ENCODE measurements around the gene NHEJ1. TPM values are rescaled to one million over a fixed set of nuclear protein-coding genes. Genes with fewer than 3 reads are reported as not detected.

Gene NHEJ1
- total and polyA plus RNA-seq, 4 donors: 9.8 to 12.7 (median 11.1) TPM

DNA sequence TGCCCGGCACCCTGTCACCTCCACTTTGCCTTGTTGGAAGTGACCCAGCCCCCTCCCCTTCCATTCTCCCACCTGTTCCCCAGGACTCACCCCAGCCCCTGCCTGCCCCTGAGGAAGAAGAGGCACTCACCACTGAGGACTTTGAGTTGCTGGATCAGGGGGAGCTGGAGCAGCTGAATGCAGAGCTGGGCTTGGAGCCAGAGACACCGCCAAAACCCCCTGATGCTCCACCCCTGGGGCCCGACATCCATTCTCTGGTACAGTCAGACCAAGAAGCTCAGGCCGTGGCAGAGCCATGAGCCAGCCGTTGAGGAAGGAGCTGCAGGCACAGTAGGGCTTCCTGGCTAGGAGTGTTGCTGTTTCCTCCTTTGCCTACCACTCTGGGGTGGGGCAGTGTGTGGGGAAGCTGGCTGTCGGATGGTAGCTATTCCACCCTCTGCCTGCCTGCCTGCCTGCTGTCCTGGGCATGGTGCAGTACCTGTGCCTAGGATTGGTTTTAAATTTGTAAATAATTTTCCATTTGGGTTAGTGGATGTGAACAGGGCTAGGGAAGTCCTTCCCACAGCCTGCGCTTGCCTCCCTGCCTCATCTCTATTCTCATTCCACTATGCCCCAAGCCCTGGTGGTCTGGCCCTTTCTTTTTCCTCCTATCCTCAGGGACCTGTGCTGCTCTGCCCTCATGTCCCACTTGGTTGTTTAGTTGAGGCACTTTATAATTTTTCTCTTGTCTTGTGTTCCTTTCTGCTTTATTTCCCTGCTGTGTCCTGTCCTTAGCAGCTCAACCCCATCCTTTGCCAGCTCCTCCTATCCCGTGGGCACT, 21.9 kb upstream of the NHEJ1 start:
- Histone ChIP-seq H3K36me3 (ENCODE audit: control insufficient read depth, insufficient read depth, low read length) (peaks cover 50% of the 10 kb centered on the region), H3K4me3 (ENCODE audit: low read depth, low read length) (no peak overlapping the region), H3K27ac (ENCODE audit: low read depth, low read length) (no peak overlapping the region), H3K4me1 (ENCODE audit: control insufficient read depth, insufficient read depth, low read length) (peaks cover 24% of the 10 kb centered on the region), H3K27me3 (ENCODE audit: control insufficient read depth, insufficient read depth, low read length) (no peaks in the 10 kb centered on the region), H3K9me3 (ENCODE audit: control insufficient read depth, insufficient read depth, low read length) (no peaks in the 10 kb centered on the region)
- no peak for DNase-seq (ENCODE audit: low read depth in 4 of 6, low spot score in 6 of 6)
- 53% methylated on average over 4 of the region's 8 CpGs for WGBS (ENCODE audit: insufficient coverage)

DNA sequence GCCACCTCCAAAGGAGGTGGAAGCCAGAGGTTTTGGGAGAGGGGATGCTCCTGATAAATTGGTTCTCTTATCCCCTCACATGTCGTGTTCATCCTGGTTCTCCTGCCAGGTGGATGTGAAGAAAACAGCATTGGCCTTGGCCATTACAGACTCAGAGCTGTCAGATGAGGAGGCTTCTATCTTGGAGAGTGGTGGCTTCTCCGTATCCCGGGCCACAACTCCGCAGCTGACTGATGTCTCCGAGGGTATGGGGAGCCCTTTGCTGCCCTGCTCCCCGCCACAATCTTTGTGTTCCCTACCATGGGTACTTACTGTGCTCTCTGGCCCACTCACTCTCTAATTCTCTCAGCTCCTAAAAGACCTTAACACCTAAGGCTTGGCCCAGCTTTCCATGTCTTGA, 20.9 kb upstream of the NHEJ1 start:
- 92% methylated on average over 4 of the region's 6 CpGs for WGBS (ENCODE audit: insufficient coverage)
- no peak for DNase-seq (ENCODE audit: low read depth in 4 of 6, low spot score in 6 of 6)
- H3K4me3 ChIP-seq (ENCODE audit: low read depth, low read length): no peak overlapping the region
- H3K9me3 ChIP-seq (ENCODE audit: control insufficient read depth, insufficient read depth, low read length): no peaks in the 10 kb centered on the region
- H3K27me3 ChIP-seq (ENCODE audit: control insufficient read depth, insufficient read depth, low read length): no peaks in the 10 kb centered on the region
- H3K4me1 ChIP-seq (ENCODE audit: control insufficient read depth, insufficient read depth, low read length): peaks cover 27% of the 10 kb centered on the region
- H3K27ac ChIP-seq (ENCODE audit: low read depth, low read length): no peak overlapping the region
- peaks cover 50% of the 10 kb centered on the region for H3K36me3 ChIP-seq (ENCODE audit: control insufficient read depth, insufficient read depth, low read length)

DNA sequence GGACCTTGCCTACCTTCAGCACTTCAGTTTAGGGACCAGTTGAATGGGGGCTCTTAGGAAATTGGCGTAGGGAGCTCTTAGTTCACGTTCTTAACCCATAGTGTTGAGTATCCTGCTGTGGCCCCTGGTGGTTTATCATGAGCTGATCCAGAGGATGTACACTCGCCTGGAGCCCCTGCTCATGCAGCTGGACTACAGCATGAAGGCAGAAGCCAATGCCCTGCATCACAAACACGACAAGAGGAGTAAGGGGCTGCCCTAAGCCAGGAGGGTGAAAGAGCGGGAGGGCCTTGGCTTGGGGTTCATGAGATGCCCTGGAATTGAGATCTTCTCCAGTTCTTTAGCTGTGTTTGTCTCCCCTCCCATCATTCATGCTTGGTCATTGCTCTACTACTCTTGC, 20.3 kb upstream of the NHEJ1 start:
- Histone ChIP-seq H3K4me3 (ENCODE audit: low read depth, low read length) (no peak overlapping the region), H3K9me3 (ENCODE audit: control insufficient read depth, insufficient read depth, low read length) (no peaks in the 10 kb centered on the region), H3K27me3 (ENCODE audit: control insufficient read depth, insufficient read depth, low read length) (no peaks in the 10 kb centered on the region), H3K4me1 (ENCODE audit: control insufficient read depth, insufficient read depth, low read length) (peaks cover 32% of the 10 kb centered on the region), H3K27ac (ENCODE audit: low read depth, low read length) (no peak overlapping the region), H3K36me3 (ENCODE audit: control insufficient read depth, insufficient read depth, low read length) (peaks cover 50% of the 10 kb centered on the region)
- WGBS (ENCODE audit: insufficient coverage): 85% methylated on average over 4 of the region's 5 CpGs
- no peak for DNase-seq (ENCODE audit: low read depth in 4 of 6, low spot score in 6 of 6)

DNA sequence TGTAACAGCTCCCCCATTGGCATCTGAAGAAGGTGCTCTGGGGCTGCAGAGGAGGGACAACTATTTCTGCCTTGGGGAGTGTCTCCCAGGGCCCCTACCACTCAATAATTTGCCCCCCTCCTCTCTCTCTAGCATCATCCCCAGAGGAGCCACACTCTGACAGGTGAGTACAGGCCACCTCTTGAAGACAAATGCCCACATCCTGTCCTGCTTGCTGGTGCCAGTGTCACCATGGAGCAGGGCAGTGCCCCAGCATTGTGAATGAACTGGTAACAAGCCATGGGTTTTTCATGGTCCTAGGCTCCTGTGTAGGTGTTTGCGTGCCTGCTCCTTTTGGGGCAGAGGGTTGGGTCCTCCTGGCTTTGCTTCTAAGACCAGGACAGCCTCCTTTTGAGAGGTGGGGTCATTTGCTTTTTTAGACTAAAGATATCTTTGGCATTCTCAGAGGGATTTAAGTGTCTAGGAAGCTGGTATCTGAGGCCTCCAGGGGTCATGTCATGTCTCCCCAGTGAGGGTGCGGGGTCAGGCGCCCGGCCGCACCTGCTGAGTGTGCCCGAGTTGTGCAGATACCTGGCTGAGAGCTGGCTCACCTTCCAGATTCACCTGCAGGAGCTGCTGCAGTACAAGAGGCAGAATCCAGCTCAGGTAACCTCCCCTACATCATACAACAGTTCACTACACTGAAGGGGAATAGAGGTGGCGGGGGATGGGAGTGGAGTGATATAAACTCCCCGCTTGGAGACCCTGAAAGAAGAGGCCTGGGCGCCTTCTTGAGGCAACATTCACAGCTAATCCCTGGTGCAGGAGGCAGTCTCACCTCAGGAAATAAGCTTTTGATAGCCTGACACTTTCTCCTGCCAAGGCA, 19.2 kb upstream of the NHEJ1 start:
- Histone ChIP-seq H3K9me3 (ENCODE audit: control insufficient read depth, insufficient read depth, low read length) (no peaks in the 10 kb centered on the region), H3K4me3 (ENCODE audit: low read depth, low read length) (no peak overlapping the region), H3K27ac (ENCODE audit: low read depth, low read length) (no peak overlapping the region), H3K27me3 (ENCODE audit: control insufficient read depth, insufficient read depth, low read length) (no peaks in the 10 kb centered on the region), H3K4me1 (ENCODE audit: control insufficient read depth, insufficient read depth, low read length) (peaks cover 38% of the 10 kb centered on the region), H3K36me3 (ENCODE audit: control insufficient read depth, insufficient read depth, low read length) (peaks cover 48% of the 10 kb centered on the region)
- 100% methylated on average over 3 of the region's 9 CpGs for WGBS (ENCODE audit: insufficient coverage)
- no peak for DNase-seq (ENCODE audit: low read depth in 4 of 6, low spot score in 6 of 6)

DNA sequence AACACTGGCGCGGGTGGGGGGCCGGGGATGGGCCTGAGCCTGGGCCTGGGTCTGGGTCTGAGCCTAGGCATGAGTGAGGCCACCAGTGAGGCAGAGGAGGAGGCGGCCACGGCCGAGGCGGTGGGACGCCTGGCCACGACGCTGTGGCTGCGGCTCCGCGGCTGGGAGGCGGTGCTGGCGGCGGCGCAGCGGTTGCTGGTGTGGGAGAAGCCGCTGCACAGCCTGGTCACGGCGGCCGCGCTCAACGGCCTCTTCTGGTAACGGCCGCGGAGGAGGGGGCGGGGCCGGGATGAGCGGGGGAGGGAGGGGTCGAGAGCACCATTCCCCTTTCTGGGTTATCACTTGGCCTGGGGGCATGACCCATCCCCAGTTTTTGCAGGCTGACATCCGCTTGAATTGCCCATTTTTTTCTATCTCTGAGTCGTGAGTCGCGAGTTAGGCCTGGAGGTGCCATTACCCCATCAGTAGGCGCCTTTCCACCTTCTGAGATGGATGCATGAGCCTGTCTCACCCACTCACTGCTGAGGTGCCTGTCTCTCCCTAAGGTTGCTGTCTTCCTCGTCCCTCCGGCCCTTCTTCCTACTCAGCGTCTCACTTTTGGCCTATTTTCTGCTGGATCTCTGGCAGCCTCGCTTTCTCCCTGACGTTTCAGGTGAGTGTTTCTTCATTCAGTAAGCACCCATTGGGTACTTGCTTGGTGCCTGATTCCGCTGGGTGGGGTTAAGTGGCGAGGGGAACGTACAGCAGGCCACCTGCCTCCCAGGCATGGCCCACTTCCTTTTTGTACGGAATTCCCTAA, 18.0 kb upstream of the NHEJ1 start:
- Histone ChIP-seq H3K27ac (ENCODE audit: low read depth, low read length) (peak overlapping the region; percentile 33), H3K9me3 (ENCODE audit: control insufficient read depth, insufficient read depth, low read length) (no peaks in the 10 kb centered on the region), H3K27me3 (ENCODE audit: control insufficient read depth, insufficient read depth, low read length) (no peaks in the 10 kb centered on the region), H3K4me3 (ENCODE audit: low read depth, low read length) (peak overlapping the region; percentile 65), H3K36me3 (ENCODE audit: control insufficient read depth, insufficient read depth, low read length) (peaks cover 51% of the 10 kb centered on the region), H3K4me1 (ENCODE audit: control insufficient read depth, insufficient read depth, low read length) (peaks cover 38% of the 10 kb centered on the region)
- 1% methylated on average over 39 of the region's 45 CpGs for WGBS (ENCODE audit: insufficient coverage)
- DNase-seq (ENCODE audit: low read depth in 4 of 6, low spot score in 6 of 6): no peak

DNA sequence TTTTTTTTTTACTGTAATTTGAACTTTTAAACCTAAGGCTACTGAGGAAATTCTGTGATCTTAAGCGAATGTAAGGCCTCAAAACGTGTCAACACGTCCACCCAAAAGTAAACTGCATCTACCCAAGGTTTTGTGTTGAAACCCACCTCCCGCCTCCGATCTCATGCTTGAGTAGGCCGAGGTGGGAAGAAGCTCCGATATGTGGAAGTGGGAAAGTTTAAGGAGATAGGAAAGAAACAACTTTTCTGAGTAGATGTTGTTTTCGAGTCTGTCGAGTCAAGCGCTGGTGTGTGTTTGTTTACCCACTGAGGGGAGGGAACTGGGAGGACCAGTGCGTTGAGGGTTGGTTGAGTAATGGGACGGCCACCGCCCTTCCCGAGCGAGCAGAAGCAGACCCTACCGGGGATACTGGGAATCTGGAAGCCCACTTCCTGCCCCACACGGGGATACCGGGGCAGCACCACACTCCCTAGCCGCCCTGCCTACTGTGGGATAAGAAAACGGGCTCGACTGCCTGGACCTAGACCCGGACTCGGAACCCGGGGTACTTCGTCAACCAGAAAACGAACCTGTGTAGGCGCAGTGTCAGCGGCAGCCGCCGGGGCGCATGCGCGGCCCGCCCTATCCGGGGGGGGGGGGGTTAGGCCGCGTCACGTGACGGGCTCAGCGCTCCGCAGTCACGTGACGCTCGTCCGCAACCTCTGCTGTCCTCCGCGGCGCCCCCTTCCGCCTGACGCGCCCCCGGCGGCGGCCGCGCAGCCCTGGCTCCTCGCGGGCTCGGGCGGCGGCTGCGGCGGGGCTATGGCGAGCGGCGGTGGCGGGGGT, 17.1 kb upstream of the NHEJ1 start, which contains the start of gene RETREG2:
Gene RETREG2 (plus strand): TSS at position 724 of the 825 bp plus-strand sequence. CDS start 78 bp downstream, at position 802.
- Histone ChIP-seq H3K36me3 (ENCODE audit: control insufficient read depth, insufficient read depth, low read length) (peaks cover 51% of the 10 kb centered on the region), H3K27me3 (ENCODE audit: control insufficient read depth, insufficient read depth, low read length) (no peaks in the 10 kb centered on the region), H3K27ac (ENCODE audit: low read depth, low read length) (peak within 1 kb of the TSS; percentile 98), H3K4me3 (ENCODE audit: low read depth, low read length) (peak within 1 kb of the TSS; percentile 65), H3K9me3 (ENCODE audit: control insufficient read depth, insufficient read depth, low read length) (no peaks in the 10 kb centered on the region), H3K4me1 (ENCODE audit: control insufficient read depth, insufficient read depth, low read length) (peaks cover 38% of the 10 kb centered on the region)
- peak; percentile 76 to 96 (median 82) for DNase-seq (ENCODE audit: low read depth in 4 of 6, low spot score in 6 of 6)
- under 1% methylated on average over 53 of the region's 67 CpGs for WGBS (ENCODE audit: insufficient coverage)

DNA sequence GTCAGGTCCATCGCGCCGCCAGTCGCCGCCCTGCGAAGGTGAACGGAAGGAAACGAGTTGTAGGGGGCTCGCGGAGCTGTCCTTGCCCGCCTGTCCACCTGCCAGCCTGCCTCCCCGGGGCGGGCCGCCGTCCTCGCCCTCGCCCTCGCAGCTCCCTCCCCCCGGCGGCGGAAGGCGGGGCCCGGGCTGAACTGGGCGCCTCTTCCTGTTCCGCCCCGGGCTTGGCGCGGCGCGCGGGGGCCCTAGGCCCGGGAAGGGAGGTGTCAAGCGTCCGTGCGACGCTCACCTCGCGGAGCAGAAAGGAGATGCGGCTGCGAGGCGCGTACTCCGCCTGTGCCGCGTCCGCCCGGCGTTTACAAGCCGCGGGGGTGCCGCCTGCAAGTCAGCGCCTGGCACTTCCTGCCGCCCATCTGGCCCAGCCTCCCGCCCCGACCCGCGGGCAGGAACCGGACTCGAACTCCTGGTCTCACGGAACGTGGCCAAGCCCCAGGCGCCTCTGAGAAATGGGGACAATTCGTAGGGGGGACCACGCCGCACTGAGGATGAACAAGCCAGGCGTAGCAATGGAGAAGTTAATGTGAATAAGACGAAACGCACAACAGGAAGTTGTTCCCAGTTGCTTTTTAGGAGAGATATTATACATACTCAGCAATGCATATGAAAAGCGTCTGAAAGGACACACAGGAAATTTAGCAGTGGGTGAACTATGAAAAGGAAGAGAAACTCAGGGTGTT, 16.4 kb upstream of the NHEJ1 start, which contains the start of gene CNPPD1:
Gene CNPPD1 (minus strand): TSS at position 108 of the 734 bp plus-strand sequence. CDS start 97 bp downstream, at position 11.
- H3K27me3 ChIP-seq (ENCODE audit: control insufficient read depth, insufficient read depth, low read length): no peaks in the 10 kb centered on the region
- WGBS (ENCODE audit: insufficient coverage): under 1% methylated on average over 63 of the region's 69 CpGs
- peak in 5 of 6 donors; percentile 52 to 92 (median 66) for DNase-seq (ENCODE audit: low read depth in 4 of 6, low spot score in 6 of 6)
- H3K36me3 ChIP-seq (ENCODE audit: control insufficient read depth, insufficient read depth, low read length): peaks cover 51% of the 10 kb centered on the region
- H3K4me1 ChIP-seq (ENCODE audit: control insufficient read depth, insufficient read depth, low read length): peaks cover 31% of the 10 kb centered on the region
- no peaks in the 10 kb centered on the region for H3K9me3 ChIP-seq (ENCODE audit: control insufficient read depth, insufficient read depth, low read length)
- H3K27ac ChIP-seq (ENCODE audit: low read depth, low read length): peak within 1 kb of the TSS; percentile 98
- H3K4me3 ChIP-seq (ENCODE audit: low read depth, low read length): peak within 1 kb of the TSS; percentile 64
